Brain microvascular endothelial cell (primary cell): ENCODE data around the gene MXD3.
"Not testable (repeated sequence)": the region's sequence is repeated elsewhere in the genome, so short reads cannot be mapped to it uniquely, and the experiment has no call there.

Experiments used
- DNase-seq: peaks from one replicate; pipeline ENCODE4 v3.0.0-alpha.2; 2020
- H3K27ac ChIP-seq: fragments of 250-450 bp; sonication (Bioruptor Pico); 2 replicates; pipeline ENCODE4 v1.5.1; 2020; ENCODE audit warnings: mild to moderate bottlenecking, moderate library complexity
- H3K27me3 ChIP-seq: fragments of 250-450 bp; sonication (Bioruptor Pico); replicated peaks from 2 replicates; pipeline ENCODE4 v1.5.1; 2020; ENCODE audit warnings: mild to moderate bottlenecking
- H3K36me3 ChIP-seq: fragments of 250-450 bp; sonication (Bioruptor Pico); replicated peaks from 2 replicates; pipeline ENCODE4 v1.5.1; 2020; ENCODE audit warnings: mild to moderate bottlenecking
- H3K4me3 ChIP-seq: 2 replicates; pipeline ENCODE4 v1.5.1; 2011; ENCODE audit warnings: low read depth, mild to moderate bottlenecking, control low read depth, low read length, moderate library complexity
- in situ Hi-C: cut with HindIII; loops from 2 replicates; pipeline ENCODE4 v1.10.0; 2017; ENCODE audit warnings: low sequenced_read_pairs, low pct_ligation_motif_present
- TF ChIP-seq, protein P1 (sequence below): IDR thresholded peaks from 2 replicates; pipeline ENCODE4 v1.5.1; 2011; ENCODE audit warnings: low read depth, mild to moderate bottlenecking, moderate library complexity, low read length, control low read depth, inconsistent platforms; ENCODE audit errors: missing control alignments

Gene MXD3

GRCh38 chr5:177265395-177265794 lies 46.3 kb downstream of the MXD3 start:
- no peak for DNase-seq
- H3K27ac ChIP-seq = no peak overlapping the region
- TF ChIP-seq, protein P1, sequence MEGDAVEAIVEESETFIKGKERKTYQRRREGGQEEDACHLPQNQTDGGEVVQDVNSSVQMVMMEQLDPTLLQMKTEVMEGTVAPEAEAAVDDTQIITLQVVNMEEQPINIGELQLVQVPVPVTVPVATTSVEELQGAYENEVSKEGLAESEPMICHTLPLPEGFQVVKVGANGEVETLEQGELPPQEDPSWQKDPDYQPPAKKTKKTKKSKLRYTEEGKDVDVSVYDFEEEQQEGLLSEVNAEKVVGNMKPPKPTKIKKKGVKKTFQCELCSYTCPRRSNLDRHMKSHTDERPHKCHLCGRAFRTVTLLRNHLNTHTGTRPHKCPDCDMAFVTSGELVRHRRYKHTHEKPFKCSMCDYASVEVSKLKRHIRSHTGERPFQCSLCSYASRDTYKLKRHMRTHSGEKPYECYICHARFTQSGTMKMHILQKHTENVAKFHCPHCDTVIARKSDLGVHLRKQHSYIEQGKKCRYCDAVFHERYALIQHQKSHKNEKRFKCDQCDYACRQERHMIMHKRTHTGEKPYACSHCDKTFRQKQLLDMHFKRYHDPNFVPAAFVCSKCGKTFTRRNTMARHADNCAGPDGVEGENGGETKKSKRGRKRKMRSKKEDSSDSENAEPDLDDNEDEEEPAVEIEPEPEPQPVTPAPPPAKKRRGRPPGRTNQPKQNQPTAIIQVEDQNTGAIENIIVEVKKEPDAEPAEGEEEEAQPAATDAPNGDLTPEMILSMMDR = no peak
- in situ Hi-C loops = no loop called here
- peaks cover 18% of the 10 kb centered on the region for H3K36me3 ChIP-seq
- H3K4me3 ChIP-seq = no peak overlapping the region
- no peaks in the 10 kb centered on the region for H3K27me3 ChIP-seq

GRCh38 chr5:177264178-177264577 lies 47.5 kb downstream of the MXD3 start:
- peaks cover 25% of the 10 kb centered on the region for H3K36me3 ChIP-seq

GRCh38 chr5:177261510-177261909 lies 50.2 kb downstream of the MXD3 start:
- TF ChIP-seq, protein P1 = no peak
- Histone ChIP-seq H3K27me3 (no peaks in the 10 kb centered on the region), H3K36me3 (peaks cover 29% of the 10 kb centered on the region), H3K27ac (no peak overlapping the region), H3K4me3 (no peak overlapping the region)
- in situ Hi-C loops = no loop called here
- no peak for DNase-seq

More at GRCh38 chr5:177264178-177264577, 47.5 kb downstream of the MXD3 start:
- no peak for DNase-seq
- TF ChIP-seq, protein P1 = no peak
- in situ Hi-C loops = no loop called here
- Histone ChIP-seq H3K4me3 (no peak overlapping the region), H3K27me3 (no peaks in the 10 kb centered on the region), H3K27ac (no peak overlapping the region)

DNA sequence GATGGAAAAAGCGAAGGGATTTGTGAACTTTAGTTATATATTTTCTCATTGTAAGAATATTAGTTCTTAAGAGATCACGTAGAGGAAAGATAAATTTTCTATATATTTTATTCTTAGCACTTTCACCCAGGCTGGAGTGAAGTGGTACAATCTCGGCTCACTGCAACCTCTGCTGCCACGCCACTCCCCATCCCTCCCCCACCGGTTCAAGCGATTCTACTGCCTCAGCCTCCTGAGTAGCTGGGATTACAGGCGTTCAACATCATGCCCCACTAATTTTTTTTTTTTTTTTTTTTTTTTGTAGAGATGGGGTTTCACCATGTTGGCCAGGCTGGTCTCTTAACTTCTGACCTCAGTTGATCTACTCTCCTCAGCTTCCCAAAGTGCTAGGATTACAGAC lies 50.7 kb downstream of the MXD3 start:
- no peak overlapping the region for H3K27ac ChIP-seq
- no peaks in the 10 kb centered on the region for H3K27me3 ChIP-seq
- H3K4me3 ChIP-seq = no peak overlapping the region
- DNase-seq = no peak
- peaks cover 27% of the 10 kb centered on the region for H3K36me3 ChIP-seq
- TF ChIP-seq, protein P1 = no peak
- in situ Hi-C loops = no loop called here

DNA sequence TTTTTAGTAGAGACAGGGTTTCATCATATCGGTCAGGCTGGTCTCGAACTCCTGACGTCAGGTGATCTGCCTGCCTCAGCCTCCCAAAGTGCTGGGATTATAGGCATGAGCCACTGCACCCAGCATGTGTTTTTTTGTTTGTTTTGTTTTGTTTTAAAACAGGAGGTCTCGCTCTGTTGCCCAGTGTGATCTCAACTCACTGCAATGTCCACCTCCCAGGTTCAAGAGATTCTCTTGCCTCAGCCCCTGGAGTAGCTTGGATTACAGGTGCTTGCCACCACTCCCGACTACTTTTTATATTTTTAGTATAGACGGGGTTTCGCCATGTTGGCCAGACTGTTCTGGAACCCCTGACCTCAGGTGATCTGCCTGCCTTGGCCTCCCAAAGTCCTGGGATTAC lies 53.0 kb downstream of the MXD3 start:
- DNase-seq, in situ Hi-C loops, H3K27me3 ChIP-seq, H3K4me3 ChIP-seq, H3K27ac ChIP-seq: not testable (repeated sequence)
- H3K36me3 ChIP-seq = peaks cover 21% of the 10 kb centered on the region
